GM12875 (cell line): Measurements from ENCODE around the gene CCDC178.
"Not testable (repeated sequence)": the region's sequence is repeated elsewhere in the genome, so short reads cannot be mapped to it uniquely, and the experiment has no call there.

ENCODE experiments used
- H3K4me3 ChIP-seq: one replicate; pipeline ENCODE4 v1.5.1; 2011; ENCODE audit warnings: low read depth, low read length, control low read depth
- TF ChIP-seq, protein P1 (sequence below): IDR thresholded peaks from 2 replicates; pipeline ENCODE4 v1.5.1; 2011; ENCODE audit warnings: low read depth, mild to moderate bottlenecking, control low read depth, inconsistent platforms, low read length, moderate library complexity, borderline replicate concordance; ENCODE audit not compliant: insufficient read depth

The CCDC178 gene

DNA sequence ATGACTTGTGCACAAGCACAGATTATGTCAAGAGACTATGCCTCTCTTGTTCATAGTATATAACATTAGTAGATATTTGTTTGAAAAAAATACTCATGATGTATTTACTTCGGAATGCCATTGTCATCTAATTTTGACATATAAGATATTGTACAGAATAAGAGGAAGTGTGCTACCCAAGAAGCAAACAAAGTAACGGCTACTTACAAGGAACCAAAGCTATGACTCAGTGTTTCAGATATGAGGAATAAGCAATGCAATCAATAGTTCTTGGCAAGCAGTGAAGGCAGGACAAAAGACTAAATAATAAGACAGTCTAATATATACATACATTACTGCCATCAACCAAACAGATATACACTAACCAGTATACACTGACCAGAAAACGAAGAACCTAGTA is 256.3 kb downstream of the CCDC178 start:
- TF ChIP-seq, protein P1, sequence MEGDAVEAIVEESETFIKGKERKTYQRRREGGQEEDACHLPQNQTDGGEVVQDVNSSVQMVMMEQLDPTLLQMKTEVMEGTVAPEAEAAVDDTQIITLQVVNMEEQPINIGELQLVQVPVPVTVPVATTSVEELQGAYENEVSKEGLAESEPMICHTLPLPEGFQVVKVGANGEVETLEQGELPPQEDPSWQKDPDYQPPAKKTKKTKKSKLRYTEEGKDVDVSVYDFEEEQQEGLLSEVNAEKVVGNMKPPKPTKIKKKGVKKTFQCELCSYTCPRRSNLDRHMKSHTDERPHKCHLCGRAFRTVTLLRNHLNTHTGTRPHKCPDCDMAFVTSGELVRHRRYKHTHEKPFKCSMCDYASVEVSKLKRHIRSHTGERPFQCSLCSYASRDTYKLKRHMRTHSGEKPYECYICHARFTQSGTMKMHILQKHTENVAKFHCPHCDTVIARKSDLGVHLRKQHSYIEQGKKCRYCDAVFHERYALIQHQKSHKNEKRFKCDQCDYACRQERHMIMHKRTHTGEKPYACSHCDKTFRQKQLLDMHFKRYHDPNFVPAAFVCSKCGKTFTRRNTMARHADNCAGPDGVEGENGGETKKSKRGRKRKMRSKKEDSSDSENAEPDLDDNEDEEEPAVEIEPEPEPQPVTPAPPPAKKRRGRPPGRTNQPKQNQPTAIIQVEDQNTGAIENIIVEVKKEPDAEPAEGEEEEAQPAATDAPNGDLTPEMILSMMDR: no peak

DNA sequence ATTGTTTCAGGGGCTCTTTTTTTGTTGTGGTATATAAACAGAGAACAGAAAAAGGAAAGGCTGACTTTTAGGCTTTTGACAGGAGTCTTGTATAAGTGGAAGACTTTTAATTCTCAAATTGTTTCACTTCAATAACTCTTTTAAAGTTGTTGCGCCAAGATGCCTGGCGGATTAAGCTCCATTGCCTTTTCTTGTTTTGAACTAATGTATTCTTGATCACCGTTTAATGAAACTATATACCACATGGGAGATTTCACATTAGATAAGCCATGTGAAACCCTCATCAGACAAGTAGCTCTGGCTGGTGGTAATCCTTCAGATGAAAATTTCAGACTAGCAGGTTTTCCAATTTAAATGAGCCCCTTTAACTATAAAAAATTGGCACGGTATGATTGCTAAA is 257.4 kb downstream of the CCDC178 start:
- TF ChIP-seq, protein P1: no peak

More for the DNA sequence above, 256.3 kb downstream of the CCDC178 start:
- no peak overlapping the region for H3K4me3 ChIP-seq

DNA sequence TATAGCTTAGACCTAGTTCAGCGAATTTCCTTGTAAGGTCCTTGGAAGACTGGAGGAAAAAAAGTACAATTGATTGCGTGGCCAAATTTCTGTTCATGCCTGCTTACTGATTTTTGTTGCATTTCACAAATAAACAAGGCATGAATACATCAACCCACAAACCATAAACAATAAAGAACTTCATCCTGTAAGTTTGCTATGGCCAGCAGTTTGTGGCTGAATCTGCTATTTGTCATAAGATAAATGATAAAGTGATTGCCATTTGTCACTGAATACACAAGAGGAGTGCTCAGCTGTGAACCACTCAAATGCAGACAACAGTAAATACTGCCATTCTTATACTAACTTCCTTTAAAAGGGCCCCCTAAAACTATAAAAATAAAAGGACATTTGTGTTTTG is 259.5 kb downstream of the CCDC178 start:
- H3K4me3 ChIP-seq: no peak overlapping the region
- TF ChIP-seq, protein P1: no peak

More for the DNA sequence above, 257.4 kb downstream of the CCDC178 start:
- H3K4me3 ChIP-seq: no peak overlapping the region

DNA sequence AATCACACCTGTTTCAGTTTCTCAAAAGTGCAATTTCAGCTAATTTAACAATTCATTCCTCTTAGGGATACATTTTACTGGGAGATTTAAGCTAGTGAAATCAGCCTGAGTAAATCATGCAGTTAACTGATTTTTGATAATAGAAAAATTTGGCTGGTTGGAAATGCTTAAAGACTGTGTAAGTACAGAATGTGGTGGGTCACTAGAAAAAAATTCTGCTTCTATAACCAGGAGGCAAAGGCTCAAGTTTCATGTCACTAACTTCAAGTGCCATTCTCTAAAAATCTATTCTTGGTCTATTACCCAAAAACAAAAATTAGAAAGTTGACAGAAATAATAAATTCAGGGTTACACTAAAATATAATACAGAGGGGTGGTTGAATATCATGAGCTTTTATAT is 271.3 kb downstream of the CCDC178 start:
- no peak overlapping the region for H3K4me3 ChIP-seq
- TF ChIP-seq, protein P1: no peak

DNA sequence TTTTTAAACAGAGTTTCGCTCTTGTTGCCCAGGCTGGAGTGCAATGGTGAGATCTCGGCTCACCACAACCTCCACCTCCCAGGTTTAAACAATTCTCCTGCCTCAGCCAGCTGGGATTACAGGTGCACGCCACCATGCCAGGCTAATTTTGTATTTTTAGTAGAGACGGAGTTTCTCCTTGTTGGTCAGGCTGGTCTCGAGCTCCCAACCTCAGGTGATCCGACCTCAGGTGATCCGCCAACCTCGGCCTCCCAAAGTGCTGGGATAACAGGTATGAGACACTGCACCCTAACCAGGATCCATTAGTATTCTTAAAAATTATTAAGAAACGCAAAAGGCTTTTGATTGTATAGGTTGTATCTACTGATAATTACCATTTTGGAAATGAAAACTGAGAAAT is 276.4 kb downstream of the CCDC178 start:
- H3K4me3 ChIP-seq: not testable (repeated sequence)

DNA sequence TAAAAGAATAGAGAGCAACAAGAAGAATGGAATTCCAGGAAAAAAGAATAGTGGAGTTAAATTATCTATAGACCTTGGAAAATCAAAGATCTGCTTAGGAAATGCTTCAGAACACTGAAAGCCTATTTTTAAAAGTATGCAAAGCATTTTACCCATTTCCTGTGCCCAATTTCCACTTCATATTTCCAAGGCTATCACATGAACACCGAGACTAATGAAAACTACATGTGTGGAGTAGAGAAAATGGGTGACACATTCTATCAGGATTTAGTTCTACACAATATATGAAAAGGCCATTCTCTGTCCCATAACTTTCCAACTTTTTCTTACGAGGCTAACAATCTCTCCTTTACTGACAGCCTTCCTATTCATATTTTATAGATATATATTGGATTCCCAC is 279.4 kb downstream of the CCDC178 start:
- TF ChIP-seq, protein P1: no peak
- no peak overlapping the region for H3K4me3 ChIP-seq

DNA sequence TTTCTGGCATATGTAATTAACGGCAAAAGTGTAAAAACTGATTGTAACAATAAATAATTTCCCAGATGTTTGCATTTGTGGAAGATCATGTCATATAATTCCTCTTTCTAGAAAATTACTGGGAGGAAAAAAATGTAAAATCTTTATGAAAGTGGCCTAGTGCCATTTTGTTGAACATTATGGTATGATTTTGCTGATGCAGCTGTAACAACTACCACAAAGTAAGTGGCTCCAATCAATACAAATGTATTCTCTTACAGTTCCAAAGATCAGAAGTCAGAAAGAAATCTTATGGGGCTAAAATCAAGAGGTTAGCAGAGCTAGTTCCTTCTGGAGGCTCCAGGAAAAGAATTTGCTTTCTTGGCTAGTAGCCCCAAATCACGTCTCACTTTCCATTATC is 281.4 kb downstream of the CCDC178 start:
- TF ChIP-seq, protein P1: no peak
- H3K4me3 ChIP-seq: no peak overlapping the region

DNA sequence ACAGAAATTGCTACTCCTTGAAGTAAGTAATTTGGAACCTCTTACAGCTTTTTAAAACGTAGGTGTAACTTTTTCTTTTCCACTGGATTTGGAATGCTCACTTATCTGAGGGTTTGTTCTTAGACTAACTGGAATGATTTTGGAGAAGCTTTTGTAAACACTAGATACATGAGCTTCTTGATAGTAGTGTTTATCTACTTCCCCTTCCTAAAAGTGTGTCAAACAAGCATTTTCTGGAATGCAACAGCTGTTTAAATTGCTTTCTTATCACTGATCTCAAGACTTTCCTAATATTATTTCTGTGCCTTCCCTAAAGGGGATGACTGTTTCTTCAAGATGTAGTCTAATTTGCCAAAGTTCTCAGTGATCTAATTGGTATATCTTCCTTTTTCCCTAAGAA is 282.6 kb downstream of the CCDC178 start:
- TF ChIP-seq, protein P1: no peak
- H3K4me3 ChIP-seq: no peak overlapping the region
